H9 (cell line): Measurements from ENCODE around the gene SCGB2B2. TPM values are rescaled to one million over a fixed set of nuclear protein-coding genes. Genes with fewer than 3 reads are reported as not detected.

ENCODE experiments used
- DNase-seq: peaks from one replicate; pipeline ENCODE4 v3.0.0-alpha.2; 2017
- H2AFZ ChIP-seq: one replicate; pipeline ENCODE4 v1.6.1; 2013; ENCODE audit warnings: mild to moderate bottlenecking, low read length, control low read depth, moderate library complexity
- H2AK5ac ChIP-seq: 2 replicates; pipeline ENCODE4 v1.6.1; 2013; ENCODE audit warnings: low read length, control low read depth, mixed read lengths; ENCODE audit not compliant: insufficient read length
- H2BK120ac ChIP-seq: one replicate; pipeline ENCODE4 v1.6.1; 2013; ENCODE audit warnings: low read depth, mild to moderate bottlenecking, low read length, control low read depth, inconsistent platforms; ENCODE audit not compliant: poor library complexity, severe bottlenecking
- H2BK12ac ChIP-seq: 2 replicates; pipeline ENCODE4 v1.6.1; 2013; ENCODE audit warnings: low read length, control low read depth, mixed read lengths, low read depth; ENCODE audit not compliant: insufficient read length
- H2BK15ac ChIP-seq: 2 replicates; pipeline ENCODE4 v1.6.1; 2013; ENCODE audit warnings: low read depth, low read length, control low read depth
- H2BK20ac ChIP-seq: one replicate; pipeline ENCODE4 v1.6.1; 2013; ENCODE audit warnings: low read depth, mild to moderate bottlenecking, low read length, control low read depth, inconsistent platforms; ENCODE audit not compliant: poor library complexity, severe bottlenecking
- H2BK5ac ChIP-seq: 2 replicates; pipeline ENCODE4 v1.6.1; 2013; ENCODE audit warnings: low read length, control low read depth, mixed read lengths; ENCODE audit not compliant: insufficient read length
- H3K14ac ChIP-seq: 2 replicates; pipeline ENCODE4 v1.6.1; 2013; ENCODE audit warnings: low read length, control low read depth; ENCODE audit not compliant: insufficient read depth
- H3K18ac ChIP-seq: 2 replicates; pipeline ENCODE4 v1.6.1; 2013; ENCODE audit warnings: low read depth, mild to moderate bottlenecking, mixed read lengths, low read length, control low read depth; ENCODE audit not compliant: insufficient read length
- H3K23ac ChIP-seq: 2 replicates; pipeline ENCODE4 v1.6.1; 2013; ENCODE audit warnings: low read length, control low read depth, mixed read lengths, low read depth; ENCODE audit not compliant: insufficient read length
- H3K23me2 ChIP-seq: 2 replicates; pipeline ENCODE4 v1.6.1; 2013; ENCODE audit warnings: low read depth, mild to moderate bottlenecking, mixed read lengths, low read length, control low read depth; ENCODE audit not compliant: insufficient read length, poor library complexity, severe bottlenecking
- H3K27ac ChIP-seq: 2 replicates; pipeline ENCODE4 v1.5.1; 2013; ENCODE audit warnings: low read length, control low read depth, mixed read lengths, low read depth; ENCODE audit not compliant: insufficient read length
- H3K27me3 ChIP-seq: 2 replicates; pipeline ENCODE4 v1.6.1; 2013; ENCODE audit warnings: low read length, control low read depth, inconsistent platforms; ENCODE audit not compliant: insufficient read depth
- H3K4ac ChIP-seq: 2 replicates; pipeline ENCODE4 v1.6.1; 2013; ENCODE audit warnings: low read depth, mild to moderate bottlenecking, control low read depth, inconsistent platforms, low read length, moderate library complexity
- H3K4me1 ChIP-seq: 2 replicates; pipeline ENCODE4 v1.6.1; 2013; ENCODE audit warnings: low read length, control low read depth, inconsistent platforms; ENCODE audit not compliant: insufficient read depth
- H3K4me2 ChIP-seq: 2 replicates; pipeline ENCODE4 v1.6.1; 2013; ENCODE audit warnings: low read length, control low read depth, mixed read lengths; ENCODE audit not compliant: insufficient read length, insufficient read depth
- H3K56ac ChIP-seq: 2 replicates; pipeline ENCODE4 v1.6.1; 2013; ENCODE audit warnings: low read depth, mild to moderate bottlenecking, mixed read lengths, low read length, control low read depth; ENCODE audit not compliant: insufficient read length
- H3K79me1 ChIP-seq: 2 replicates; pipeline ENCODE4 v1.6.1; 2013; ENCODE audit warnings: low read depth, mild to moderate bottlenecking, moderate library complexity, low read length, control low read depth, inconsistent platforms; ENCODE audit not compliant: insufficient read depth, poor library complexity, severe bottlenecking
- H3K79me2 ChIP-seq: 2 replicates; pipeline ENCODE4 v1.6.1; 2013; ENCODE audit warnings: low read length, control low read depth, inconsistent platforms; ENCODE audit not compliant: insufficient read depth
- H3K9ac ChIP-seq: 2 replicates; pipeline ENCODE4 v1.6.1; 2013; ENCODE audit warnings: low read length, control low read depth, mixed read lengths; ENCODE audit not compliant: insufficient read length; ENCODE audit errors: extremely low read depth
- H3K9me3 ChIP-seq: one replicate; pipeline ENCODE4 v1.6.1; 2013; ENCODE audit warnings: low read depth, low read length, inconsistent platforms; ENCODE audit not compliant: control insufficient read depth
- H3T11ph ChIP-seq: one replicate; pipeline ENCODE4 v1.6.1; 2013; ENCODE audit warnings: mild to moderate bottlenecking, low read length, control low read depth, inconsistent platforms
- H4K20me1 ChIP-seq: one replicate; pipeline ENCODE4 v1.6.1; 2013; ENCODE audit not compliant: control insufficient read depth, insufficient read length, insufficient read depth
- H4K5ac ChIP-seq: 2 replicates; pipeline ENCODE4 v1.6.1; 2013; ENCODE audit warnings: low read depth, mild to moderate bottlenecking, mixed read lengths, low read length, control low read depth; ENCODE audit not compliant: insufficient read length
- H4K8ac ChIP-seq: replicated peaks from 2 replicates; pipeline ENCODE4 v1.6.1; 2013; ENCODE audit warnings: low read length, control low read depth, mixed read lengths, low read depth; ENCODE audit not compliant: insufficient read length
- H4K91ac ChIP-seq: 2 replicates; pipeline ENCODE4 v1.6.1; 2013; ENCODE audit warnings: low read depth, mild to moderate bottlenecking, moderate library complexity, mixed read lengths, low read length, control low read depth; ENCODE audit not compliant: insufficient read length
- H3K27ac Mint-ChIP-seq, 3 experiments: 2 replicates in 2 of 3; 3 replicates in 1 of 3; pipeline ENCODE4 v1.8.0; 2020 to 2021; ENCODE audit warnings: mixed read lengths in 3 of 3, mild to moderate bottlenecking in 1 of 3, moderate library complexity in 1 of 3
- H3K27me3 Mint-ChIP-seq: 2 replicates; pipeline ENCODE4 v1.8.0; 2021; ENCODE audit warnings: low read depth, mild to moderate bottlenecking, moderate library complexity, mixed read lengths
- H3K36me3 Mint-ChIP-seq, 3 experiments: 2 replicates in 2 of 3; 3 replicates in 1 of 3; pipeline ENCODE4 v1.8.0; 2020 to 2021; ENCODE audit warnings: low read depth in 3 of 3, mixed read lengths in 3 of 3; ENCODE audit not compliant: insufficient read depth in 1 of 3
- H3K4me1 Mint-ChIP-seq, 2 experiments: 2 replicates each; pipeline ENCODE4 v1.8.0; 2020; ENCODE audit warnings: mixed read lengths in 2 of 2
- H3K4me3 Mint-ChIP-seq, 2 experiments: 2 replicates in 1 of 2; 3 replicates in 1 of 2; pipeline ENCODE4 v1.8.0; 2020 to 2021; ENCODE audit warnings: mild to moderate bottlenecking in 2 of 2, mixed read lengths in 2 of 2, moderate library complexity in 1 of 2
- H3K9me3 Mint-ChIP-seq, 2 experiments: 2 replicates in 1 of 2; 3 replicates in 1 of 2; pipeline ENCODE4 v1.8.0; 2020; ENCODE audit warnings: mild to moderate bottlenecking in 2 of 2, mixed read lengths in 2 of 2, moderate library complexity in 1 of 2
- CTCF ChIP-seq: fragments of 200-600 bp; sonication (generic); conservative IDR thresholded peaks from 3 replicates; pipeline ENCODE4 v1.8.0; 2021; ENCODE audit warnings: antibody characterized with exemption, mild to moderate bottlenecking
- WGBS: extraction: QIAGEN DNeasy Blood & Tissue Kit; methylation state at CpG from one replicate; pipeline ENCODE4 v1.1.7; 2013; ENCODE audit warnings: missing lambda C conversion rate, low lambda C conversion rate, mixed read lengths; ENCODE audit not compliant: insufficient read length; ENCODE audit errors: extremely low coverage; 5-methylcytosine and 5-hydroxymethylcytosine counted together
- total RNA-seq: library from RNA; stranded (reverse); gene quantifications from 2 replicates; pipeline ENCODE4 v1.2.1, GENCODE V29; 2021

SCGB2B2 gene
- total RNA-seq, 1 experiment from 2014 or later, result not detected

GRCh38 chr19:34671972-34672371 lies 5.0 kb downstream of the SCGB2B2 start:
- H2AFZ ChIP-seq, result no peak overlapping the region
- H3K9me3 ChIP-seq, result no peaks in the 10 kb centered on the region
- H3K23ac ChIP-seq, result no peak overlapping the region
- Mint-ChIP-seq H3K4me1 (peaks cover 6 to 8% of the 10 kb centered on the region in 2 experiments), H3K4me3 (no peak overlapping the region), H3K27ac (no peak overlapping the region), H3K9me3 (peaks cover 5 to 32% of the 10 kb centered on the region in 2 experiments; a peak in 3 of 5 replicates), H3K36me3 (no peaks in the 10 kb centered on the region; a peak in 3 of 7 replicates), H3K27me3 (peaks cover 25% of the 10 kb centered on the region)
- no peak overlapping the region for H4K8ac ChIP-seq
- no peak overlapping the region for H2BK12ac ChIP-seq
- H3K4me2 ChIP-seq, result no peak overlapping the region
- no peak overlapping the region for H3T11ph ChIP-seq
- H3K79me1 ChIP-seq, result no peaks in the 10 kb centered on the region
- no peak overlapping the region for H2BK20ac ChIP-seq
- peaks cover 6% of the 10 kb centered on the region for H3K23me2 ChIP-seq
- H2BK120ac ChIP-seq, result no peak overlapping the region
- H3K79me2 ChIP-seq, result no peaks in the 10 kb centered on the region
- WGBS, result no CpG with 5 or more reads among the region's 3 CpGs
- H3K4me1 ChIP-seq, result no peaks in the 10 kb centered on the region
- H4K91ac ChIP-seq, result no peak overlapping the region
- no peak overlapping the region for H2BK5ac ChIP-seq
- no peak overlapping the region for H3K56ac ChIP-seq
- no peaks in the 10 kb centered on the region for H4K20me1 ChIP-seq
- no peak overlapping the region for H4K5ac ChIP-seq
- no peak overlapping the region for H3K4ac ChIP-seq
- no peak overlapping the region for H3K9ac ChIP-seq
- H3K14ac ChIP-seq, result no peak overlapping the region
- no peak overlapping the region for H3K27ac ChIP-seq
- no peak overlapping the region for H2AK5ac ChIP-seq
- TF ChIP-seq CTCF, result no peak
- H3K18ac ChIP-seq, result no peak overlapping the region
- DNase-seq, result no peak
- no peaks in the 10 kb centered on the region for H3K27me3 ChIP-seq
- no peak overlapping the region for H2BK15ac ChIP-seq
